H1 (cell line): ENCODE results near the gene ACO1. TPM values are rescaled to one million over a fixed set of nuclear protein-coding genes. Genes with fewer than 3 reads are reported as not detected.

Source experiments
- GTF2F1 ChIP-seq: IDR thresholded peaks from 2 replicates; pipeline ENCODE4 v1.6.1; 2012; ENCODE audit warnings: low read depth, low read length, improper control_type of control experiment, borderline replicate concordance
- RAD21 ChIP-seq, 2 experiments: IDR thresholded peaks in 1 of 2; conservative IDR thresholded peaks in 1 of 2; 2 replicates each; pipeline ENCODE4 v1.6.1; 2011; ENCODE audit warnings: low read depth in 2 of 2, low read length in 2 of 2, improper control_type of control experiment in 1 of 2, inconsistent platforms in 1 of 2, mild to moderate bottlenecking in 1 of 2, moderate library complexity in 1 of 2
- RNF2 ChIP-seq: fragments of 200-900, 300-1000 bp; sonication (generic); IDR thresholded peaks from 2 replicates; pipeline ENCODE4 v1.7.1; 2016; ENCODE audit warnings: borderline replicate concordance, low read depth, mild to moderate bottlenecking, antibody characterized with exemption, low read length; ENCODE audit not compliant: poor library complexity, severe bottlenecking; ENCODE audit errors: missing control alignments
- polyA plus RNA-seq, 7 experiments: library from polyadenylated mRNA; depleted of rRNA in 3 of 7; stranded (reverse) in 5 of 7; unstranded in 2 of 7; fragments of >200 nt in 5 of 7; fragments of 200-250 nt in 2 of 7; gene quantifications; 1 replicate in 5 of 7; 2 replicates in 1 of 7; 4 replicates in 1 of 7; pipeline versions ENCODE4 v1.2.1 to v1.2.3, GENCODE V29; 2011 to 2013; ENCODE audit warnings: missing spikeins in 2 of 7, mixed read lengths in 2 of 7
- total RNA-seq: library from RNA; stranded (reverse); fragmentation: NEBNext Ultra II Directional; extraction: Animal tissue kit (Norgen Biotek cat#: 25700); gene quantifications from 2 replicates; pipeline ENCODE4 v1.2.1, GENCODE V29; 2021
- TF ChIP-seq, protein P1 (sequence below): IDR thresholded peaks from 2 replicates; pipeline ENCODE4 v1.6.1; 2012; ENCODE audit warnings: low read length, inconsistent platforms
- TF ChIP-seq, protein P2 (sequence below): IDR thresholded peaks from 2 replicates; pipeline ENCODE4 v1.6.1; 2011; ENCODE audit warnings: low read depth, mild to moderate bottlenecking, low read length; ENCODE audit not compliant: insufficient read depth

The ACO1 gene
- total and polyA plus RNA-seq, 2 of the 8 experiments (the other 6 are each of a cell fraction or from before 2014, with no cell fraction given): 39.3 to 49.8 TPM

DNA sequence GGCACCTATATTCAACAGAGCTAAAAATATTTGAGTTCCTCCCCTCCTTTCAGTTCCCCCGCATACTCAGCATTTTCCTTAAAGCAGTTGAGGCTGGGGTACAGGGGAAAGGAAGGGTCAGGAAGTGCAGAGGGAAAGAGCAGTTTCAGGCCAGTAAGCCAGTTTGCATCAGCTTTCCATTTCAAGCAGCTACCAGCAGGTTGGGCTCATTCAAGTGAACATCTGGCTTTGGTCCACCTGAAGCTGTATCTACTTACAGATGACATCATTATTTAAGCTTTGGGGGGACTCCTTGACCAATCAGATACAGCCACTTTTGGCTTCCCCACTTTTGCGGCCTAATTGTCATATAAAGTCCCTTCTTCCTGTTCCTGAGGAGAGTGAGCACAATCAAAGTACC lies 8.2 kb upstream of the ACO1 start (continued):
- TF ChIP-seq RAD21 (IDR thresholded peaks at IDR 0.05 in 1 of 2, conservative IDR thresholded peaks at IDR 0.05 in 1 of 2; ENCODE audit: low read depth in 2 of 2, low read length in 2 of 2) (no peak), RNF2 (no peak), GTF2F1 (no peak)
- TF ChIP-seq, protein P1, sequence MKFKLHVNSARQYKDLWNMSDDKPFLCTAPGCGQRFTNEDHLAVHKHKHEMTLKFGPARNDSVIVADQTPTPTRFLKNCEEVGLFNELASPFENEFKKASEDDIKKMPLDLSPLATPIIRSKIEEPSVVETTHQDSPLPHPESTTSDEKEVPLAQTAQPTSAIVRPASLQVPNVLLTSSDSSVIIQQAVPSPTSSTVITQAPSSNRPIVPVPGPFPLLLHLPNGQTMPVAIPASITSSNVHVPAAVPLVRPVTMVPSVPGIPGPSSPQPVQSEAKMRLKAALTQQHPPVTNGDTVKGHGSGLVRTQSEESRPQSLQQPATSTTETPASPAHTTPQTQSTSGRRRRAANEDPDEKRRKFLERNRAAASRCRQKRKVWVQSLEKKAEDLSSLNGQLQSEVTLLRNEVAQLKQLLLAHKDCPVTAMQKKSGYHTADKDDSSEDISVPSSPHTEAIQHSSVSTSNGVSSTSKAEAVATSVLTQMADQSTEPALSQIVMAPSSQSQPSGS: no peak
- TF ChIP-seq, protein P2, sequence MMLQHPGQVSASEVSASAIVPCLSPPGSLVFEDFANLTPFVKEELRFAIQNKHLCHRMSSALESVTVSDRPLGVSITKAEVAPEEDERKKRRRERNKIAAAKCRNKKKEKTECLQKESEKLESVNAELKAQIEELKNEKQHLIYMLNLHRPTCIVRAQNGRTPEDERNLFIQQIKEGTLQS: no peak
